SK-N-SH (cell line): ENCODE measurements around the gene BLOC1S6. TPM values are rescaled to one million over a fixed set of nuclear protein-coding genes. Genes with fewer than 3 reads are reported as not detected.

ENCODE experiments used
- CTCF ChIA-PET: fragments of 300-600, 350-600 bp; formaldehyde crosslinking; extraction: SDS; loops from one replicate; lab custom pipeline; 2021; lab: Yijun Ruan, JAX
- POLR2A ChIA-PET: fragments of 350-600 bp; sonication (Branson Sonifier 250); formaldehyde crosslinking; extraction: SDS; loops from one replicate; lab custom pipeline; 2020; ENCODE audit warnings: antibody characterized with exemption, inconsistent platforms; lab: Yijun Ruan, JAX
- DNase-seq: peaks from one replicate; pipeline ENCODE4 v3.0.0; 2012
- H2AFZ ChIP-seq: fragments of 200-600 bp; sonication (generic); 2 replicates; pipeline ENCODE4 v1.8.1; 2016; ENCODE audit warnings: antibody characterized with exemption, mild to moderate bottlenecking, low read depth
- H3F3A ChIP-seq: fragments of 200-600 bp; sonication (generic); replicated peaks from 2 replicates; pipeline ENCODE3; 2016; ENCODE audit warnings: antibody characterized with exemption, mild to moderate bottlenecking; ENCODE audit not compliant: insufficient read depth
- H3K27ac ChIP-seq, 2 experiments: fragments of 200-500 bp in 1 of 2; fragments of 200-600 bp in 1 of 2; sonication (Bioruptor generic) in 1 of 2; sonication (generic), shearing (Covaris generic) in 1 of 2; 2 replicates each; pipeline versions ENCODE4 v1.5.1 to v1.6.1; 2014 to 2016; ENCODE audit warnings: low read depth in 2 of 2, inconsistent platforms in 1 of 2, low read length in 1 of 2, mild to moderate bottlenecking in 1 of 2, mixed read lengths in 1 of 2
- H3K27me3 ChIP-seq: fragments of 200-600 bp; sonication (generic), shearing (Covaris generic); 2 replicates; pipeline ENCODE4 v1.6.1; 2016; ENCODE audit warnings: mixed run types; ENCODE audit not compliant: insufficient read depth
- H3K36me3 ChIP-seq, 2 experiments: fragments of 200-500 bp in 1 of 2; fragments of 200-600 bp in 1 of 2; sonication (Bioruptor generic) in 1 of 2; sonication (generic) in 1 of 2; replicated peaks in 1 of 2; 2 replicates each; pipeline versions ENCODE3 to v1.5.1; 2014 to 2016; ENCODE audit warnings: low read length in 1 of 2, mild to moderate bottlenecking in 1 of 2; ENCODE audit not compliant: insufficient read depth in 2 of 2, control insufficient read depth in 1 of 2
- H3K4me1 ChIP-seq, 2 experiments: fragments of 200-500 bp in 1 of 2; fragments of 200-600 bp in 1 of 2; sonication (Bioruptor generic) in 1 of 2; sonication (generic), shearing (Covaris generic) in 1 of 2; 2 replicates each; pipeline versions ENCODE4 v1.5.1 to v1.6.1; 2014 to 2016; ENCODE audit warnings: low read depth in 1 of 2, low read length in 1 of 2, mixed run types in 1 of 2; ENCODE audit not compliant: insufficient read depth in 2 of 2, control insufficient read depth in 1 of 2
- H3K4me2 ChIP-seq: fragments of 200-600 bp; sonication (generic), shearing (Covaris generic); 2 replicates; pipeline ENCODE4 v1.6.1; 2017; ENCODE audit warnings: mixed run types
- H3K4me3 ChIP-seq, 2 experiments: fragments of 200-500 bp in 1 of 2; fragments of 200-600 bp in 1 of 2; sonication (Bioruptor generic) in 1 of 2; sonication (generic), shearing (Covaris generic) in 1 of 2; 2 replicates each; pipeline versions ENCODE4 v1.5.1 to v1.8.1; 2014 to 2016; ENCODE audit warnings: low read depth in 2 of 2, inconsistent platforms in 1 of 2, low read length in 1 of 2, mild to moderate bottlenecking in 1 of 2, mixed read lengths in 1 of 2, moderate library complexity in 1 of 2
- H3K79me2 ChIP-seq: fragments of 200-600 bp; sonication (generic); 2 replicates; pipeline ENCODE4 v1.8.1; 2017; ENCODE audit warnings: mild to moderate bottlenecking; ENCODE audit not compliant: insufficient read depth
- H3K9ac ChIP-seq: fragments of 200-600 bp; sonication (generic); 2 replicates; pipeline ENCODE4 v1.6.1; 2017; ENCODE audit warnings: mixed run types
- H3K9me2 ChIP-seq: fragments of 200-600 bp; sonication (generic); 2 replicates; pipeline ENCODE4 v1.6.1; 2017; ENCODE audit warnings: mixed run types
- H3K9me3 ChIP-seq: fragments of 200-600 bp; sonication (generic); 2 replicates; pipeline ENCODE4 v1.6.1; 2017; ENCODE audit warnings: mixed run types, mild to moderate bottlenecking, moderate library complexity
- H4K20me1 ChIP-seq: fragments of 200-600 bp; sonication (generic); 2 replicates; pipeline ENCODE4 v1.6.1; 2017; ENCODE audit warnings: mild to moderate bottlenecking, mixed run types; ENCODE audit not compliant: insufficient read depth
- CHD2 ChIP-seq: fragments of 150-350 bp; IDR thresholded peaks from 2 replicates; pipeline ENCODE4 v1.6.1; 2018; ENCODE audit warnings: low read length; ENCODE audit not compliant: partially characterized antibody
- ELF1 ChIP-seq: IDR thresholded peaks from 2 replicates; pipeline ENCODE4 v1.4.0; 2012
- EZH2phosphoT487 ChIP-seq: fragments of 200-600 bp; sonication (generic); IDR thresholded peaks from 2 replicates; pipeline ENCODE4 v1.6.1; 2017; ENCODE audit warnings: low read depth, mixed run types, mild to moderate bottlenecking, antibody characterized with exemption, moderate library complexity, borderline replicate concordance
- FOSL2 ChIP-seq: IDR thresholded peaks from 2 replicates; pipeline ENCODE4 v1.4.0; 2012; ENCODE audit warnings: low read depth, mild to moderate bottlenecking, moderate library complexity, borderline replicate concordance
- FOXJ3 ChIP-seq: sonication (generic); formaldehyde crosslinking; IDR thresholded peaks from 2 replicates; pipeline ENCODE4 v1.5.1; 2020; ENCODE audit warnings: mild to moderate bottlenecking, missing genetic modification reagents
- GATA2 ChIP-seq: sonication (generic); formaldehyde crosslinking; IDR thresholded peaks from 2 replicates; pipeline ENCODE4 v1.5.0; 2020; ENCODE audit warnings: mild to moderate bottlenecking, missing genetic modification reagents
- JUND ChIP-seq: IDR thresholded peaks from 2 replicates; pipeline ENCODE4 v1.4.0; 2012
- MEF2A ChIP-seq: IDR thresholded peaks from 2 replicates; pipeline ENCODE4 v1.4.0; 2012; ENCODE audit warnings: low read depth, borderline replicate concordance
- MXI1 ChIP-seq: IDR thresholded peaks from 2 replicates; pipeline ENCODE4 v1.6.1; 2012; ENCODE audit warnings: mild to moderate bottlenecking, low read depth, low read length, improper control_type of control experiment
- NRF1 ChIP-seq: IDR thresholded peaks from 2 replicates; pipeline ENCODE4 v1.6.1; 2012; ENCODE audit warnings: low read depth, mild to moderate bottlenecking, low read length
- RFX5 ChIP-seq: IDR thresholded peaks from 2 replicates; pipeline ENCODE4 v1.6.1; 2012; ENCODE audit warnings: mild to moderate bottlenecking, improper control_type of control experiment, low read length
- RXRA ChIP-seq: IDR thresholded peaks from 2 replicates; pipeline ENCODE4 v1.4.0; 2012; ENCODE audit warnings: low read depth, mild to moderate bottlenecking, borderline replicate concordance
- TAF1 ChIP-seq: IDR thresholded peaks from 2 replicates; pipeline ENCODE4 v1.6.1; 2012; ENCODE audit warnings: low read depth, mild to moderate bottlenecking, low read length, moderate library complexity, borderline replicate concordance
- TEAD4 ChIP-seq: IDR thresholded peaks from 2 replicates; pipeline ENCODE4 v1.4.0; 2012; ENCODE audit warnings: mild to moderate bottlenecking, borderline replicate concordance; ENCODE audit not compliant: insufficient read depth
- YY1 ChIP-seq: IDR thresholded peaks from 2 replicates; pipeline ENCODE4 v1.4.0; 2012; ENCODE audit warnings: low read depth, mild to moderate bottlenecking
- WGBS: methylation state at CpG from one replicate; pipeline ENCODE4 v1.1.6; 2017; ENCODE audit warnings: low lambda C conversion rate; 5-methylcytosine and 5-hydroxymethylcytosine counted together
- polyA plus RNA-seq, 3 experiments: library from polyadenylated mRNA; depleted of rRNA; stranded (reverse); fragments of >200 nt; gene quantifications; 2 replicates each; pipeline ENCODE4 v1.2.3, GENCODE V29; 2012
- TF ChIP-seq, protein P1 (sequence below): fragments of 150-350 bp; IDR thresholded peaks from 2 replicates; pipeline ENCODE4 v1.6.1; 2017; ENCODE audit warnings: antibody characterized with exemption, low read length, low read depth, borderline replicate concordance
- TF ChIP-seq, protein P2 (sequence below): IDR thresholded peaks from 2 replicates; pipeline ENCODE4 v1.6.1; 2012; ENCODE audit warnings: mild to moderate bottlenecking, low read depth, low read length, moderate library complexity
- TF ChIP-seq, protein P3 (sequence below): fragments of 150-350 bp; IDR thresholded peaks from 2 replicates; pipeline ENCODE4 v1.6.1; 2016; ENCODE audit warnings: mild to moderate bottlenecking, low read depth, low read length
- TF ChIP-seq, protein P4 (sequence below): fragments of 200-600 bp; sonication (generic); IDR thresholded peaks from 2 replicates; pipeline ENCODE4 v1.6.1; 2017; ENCODE audit warnings: antibody characterized with exemption, mild to moderate bottlenecking, moderate library complexity
- TF ChIP-seq, protein P5 (sequence below): IDR thresholded peaks from 2 replicates; pipeline ENCODE4; 2012
- TF ChIP-seq, protein P6 (sequence below): IDR thresholded peaks from 2 replicates; pipeline ENCODE4 v1.4.0; 2012; ENCODE audit warnings: low read depth, borderline replicate concordance

BLOC1S6 gene
- polyA plus RNA-seq, 1 of the 3 experiments (the other 2 are of a cell fraction) = 11.3 TPM

DNA sequence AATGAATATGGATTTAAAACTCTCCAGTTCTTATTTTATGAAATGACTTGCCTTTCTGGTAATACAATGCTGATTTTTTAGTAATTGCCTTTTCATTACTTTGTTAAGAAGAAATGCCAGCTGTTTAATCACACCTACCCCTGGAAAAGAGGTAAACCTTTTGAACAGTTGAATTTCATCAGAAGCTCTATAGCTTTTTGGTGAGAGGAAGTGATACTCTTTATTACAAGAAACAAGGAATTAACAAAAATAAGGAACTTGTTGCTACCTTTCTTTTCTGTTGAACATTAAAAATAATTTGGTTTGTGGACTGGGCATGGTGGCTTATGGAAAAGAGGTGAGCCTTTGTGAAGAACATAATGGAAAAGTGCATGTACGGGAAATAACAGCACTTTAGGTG is 19.7 kb downstream of the BLOC1S6 start (continued):
- TF ChIP-seq, protein P1, sequence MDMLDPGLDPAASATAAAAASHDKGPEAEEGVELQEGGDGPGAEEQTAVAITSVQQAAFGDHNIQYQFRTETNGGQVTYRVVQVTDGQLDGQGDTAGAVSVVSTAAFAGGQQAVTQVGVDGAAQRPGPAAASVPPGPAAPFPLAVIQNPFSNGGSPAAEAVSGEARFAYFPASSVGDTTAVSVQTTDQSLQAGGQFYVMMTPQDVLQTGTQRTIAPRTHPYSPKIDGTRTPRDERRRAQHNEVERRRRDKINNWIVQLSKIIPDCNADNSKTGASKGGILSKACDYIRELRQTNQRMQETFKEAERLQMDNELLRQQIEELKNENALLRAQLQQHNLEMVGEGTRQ = no peak
- no peak for TF ChIP-seq YY1
- no peak for TF ChIP-seq GATA2 (CRISPR knock-in tag)
- TF ChIP-seq MEF2A = no peak

DNA sequence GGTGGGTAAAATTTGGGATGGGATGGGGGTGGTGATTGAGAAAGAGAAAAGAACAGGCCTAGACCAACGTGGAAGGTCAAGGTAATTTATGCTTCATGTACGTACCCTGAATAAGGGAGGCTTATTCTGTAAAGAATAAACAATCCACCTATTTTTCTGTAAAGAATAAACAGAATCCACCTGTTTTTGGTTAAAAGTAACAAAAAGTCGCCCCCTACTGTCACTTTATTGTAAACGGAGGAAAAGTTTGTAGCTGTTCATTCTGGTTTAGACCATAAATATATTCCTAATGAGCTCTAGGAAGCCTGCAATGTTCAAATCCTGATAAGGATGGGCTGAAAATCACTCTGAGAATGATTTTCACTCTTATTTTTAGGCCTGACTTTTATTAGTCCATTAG is 24.1 kb downstream of the BLOC1S6 start:
- Histone ChIP-seq H3K9me2 (no peaks in the 10 kb centered on the region), H3K27ac (no peak overlapping the region), H3K4me1 (no peaks in the 10 kb centered on the region), H2AFZ (no peak overlapping the region), H3F3A (peaks cover 12% of the 10 kb centered on the region), H3K27me3 (no peaks in the 10 kb centered on the region), H3K36me3 (peaks cover 11 to 19% of the 10 kb centered on the region in 2 experiments), H3K9me3 (no peaks in the 10 kb centered on the region), H3K9ac (no peak overlapping the region), H3K4me3 (no peak overlapping the region), H3K4me2 (no peak overlapping the region), H3K79me2 (no peaks in the 10 kb centered on the region), H4K20me1 (peaks cover 3% of the 10 kb centered on the region; the same call in 1 of the 2 replicates)
- POLR2A ChIA-PET = interaction anchor here (0.6 kb wide), 1 partner anchor 16 kb away, joined by 3 read pairs; no protein-coding TSS in a partner anchor
- CTCF ChIA-PET = interaction anchor here (0.6 to 9.9 kb wide), 35 partner anchors 9 to 408 kb away, joined by 3 to 131 read pairs (median 3); partner anchors contain the start of gene BLOC1S6
- peak; percentile 32 for DNase-seq
- WGBS = 17% methylated on average over 4 of the region's 4 CpGs
- no peak for TF ChIP-seq TAF1
- TF ChIP-seq EZH2phosphoT487 = no peak
- no peak for TF ChIP-seq RFX5
- TF ChIP-seq MXI1 = no peak
- no peak for TF ChIP-seq JUND
- TF ChIP-seq, protein P2, sequence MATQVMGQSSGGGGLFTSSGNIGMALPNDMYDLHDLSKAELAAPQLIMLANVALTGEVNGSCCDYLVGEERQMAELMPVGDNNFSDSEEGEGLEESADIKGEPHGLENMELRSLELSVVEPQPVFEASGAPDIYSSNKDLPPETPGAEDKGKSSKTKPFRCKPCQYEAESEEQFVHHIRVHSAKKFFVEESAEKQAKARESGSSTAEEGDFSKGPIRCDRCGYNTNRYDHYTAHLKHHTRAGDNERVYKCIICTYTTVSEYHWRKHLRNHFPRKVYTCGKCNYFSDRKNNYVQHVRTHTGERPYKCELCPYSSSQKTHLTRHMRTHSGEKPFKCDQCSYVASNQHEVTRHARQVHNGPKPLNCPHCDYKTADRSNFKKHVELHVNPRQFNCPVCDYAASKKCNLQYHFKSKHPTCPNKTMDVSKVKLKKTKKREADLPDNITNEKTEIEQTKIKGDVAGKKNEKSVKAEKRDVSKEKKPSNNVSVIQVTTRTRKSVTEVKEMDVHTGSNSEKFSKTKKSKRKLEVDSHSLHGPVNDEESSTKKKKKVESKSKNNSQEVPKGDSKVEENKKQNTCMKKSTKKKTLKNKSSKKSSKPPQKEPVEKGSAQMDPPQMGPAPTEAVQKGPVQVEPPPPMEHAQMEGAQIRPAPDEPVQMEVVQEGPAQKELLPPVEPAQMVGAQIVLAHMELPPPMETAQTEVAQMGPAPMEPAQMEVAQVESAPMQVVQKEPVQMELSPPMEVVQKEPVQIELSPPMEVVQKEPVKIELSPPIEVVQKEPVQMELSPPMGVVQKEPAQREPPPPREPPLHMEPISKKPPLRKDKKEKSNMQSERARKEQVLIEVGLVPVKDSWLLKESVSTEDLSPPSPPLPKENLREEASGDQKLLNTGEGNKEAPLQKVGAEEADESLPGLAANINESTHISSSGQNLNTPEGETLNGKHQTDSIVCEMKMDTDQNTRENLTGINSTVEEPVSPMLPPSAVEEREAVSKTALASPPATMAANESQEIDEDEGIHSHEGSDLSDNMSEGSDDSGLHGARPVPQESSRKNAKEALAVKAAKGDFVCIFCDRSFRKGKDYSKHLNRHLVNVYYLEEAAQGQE = no peak
- TF ChIP-seq FOXJ3 (CRISPR knock-in tag) = no peak
- TF ChIP-seq CHD2 = no peak
- TF ChIP-seq, protein P3, sequence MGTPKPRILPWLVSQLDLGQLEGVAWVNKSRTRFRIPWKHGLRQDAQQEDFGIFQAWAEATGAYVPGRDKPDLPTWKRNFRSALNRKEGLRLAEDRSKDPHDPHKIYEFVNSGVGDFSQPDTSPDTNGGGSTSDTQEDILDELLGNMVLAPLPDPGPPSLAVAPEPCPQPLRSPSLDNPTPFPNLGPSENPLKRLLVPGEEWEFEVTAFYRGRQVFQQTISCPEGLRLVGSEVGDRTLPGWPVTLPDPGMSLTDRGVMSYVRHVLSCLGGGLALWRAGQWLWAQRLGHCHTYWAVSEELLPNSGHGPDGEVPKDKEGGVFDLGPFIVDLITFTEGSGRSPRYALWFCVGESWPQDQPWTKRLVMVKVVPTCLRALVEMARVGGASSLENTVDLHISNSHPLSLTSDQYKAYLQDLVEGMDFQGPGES = no peak
- no peak for TF ChIP-seq NRF1
- no peak for TF ChIP-seq TEAD4
- TF ChIP-seq, protein P4, sequence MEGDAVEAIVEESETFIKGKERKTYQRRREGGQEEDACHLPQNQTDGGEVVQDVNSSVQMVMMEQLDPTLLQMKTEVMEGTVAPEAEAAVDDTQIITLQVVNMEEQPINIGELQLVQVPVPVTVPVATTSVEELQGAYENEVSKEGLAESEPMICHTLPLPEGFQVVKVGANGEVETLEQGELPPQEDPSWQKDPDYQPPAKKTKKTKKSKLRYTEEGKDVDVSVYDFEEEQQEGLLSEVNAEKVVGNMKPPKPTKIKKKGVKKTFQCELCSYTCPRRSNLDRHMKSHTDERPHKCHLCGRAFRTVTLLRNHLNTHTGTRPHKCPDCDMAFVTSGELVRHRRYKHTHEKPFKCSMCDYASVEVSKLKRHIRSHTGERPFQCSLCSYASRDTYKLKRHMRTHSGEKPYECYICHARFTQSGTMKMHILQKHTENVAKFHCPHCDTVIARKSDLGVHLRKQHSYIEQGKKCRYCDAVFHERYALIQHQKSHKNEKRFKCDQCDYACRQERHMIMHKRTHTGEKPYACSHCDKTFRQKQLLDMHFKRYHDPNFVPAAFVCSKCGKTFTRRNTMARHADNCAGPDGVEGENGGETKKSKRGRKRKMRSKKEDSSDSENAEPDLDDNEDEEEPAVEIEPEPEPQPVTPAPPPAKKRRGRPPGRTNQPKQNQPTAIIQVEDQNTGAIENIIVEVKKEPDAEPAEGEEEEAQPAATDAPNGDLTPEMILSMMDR = peak; percentile 71
- TF ChIP-seq, protein P5, sequence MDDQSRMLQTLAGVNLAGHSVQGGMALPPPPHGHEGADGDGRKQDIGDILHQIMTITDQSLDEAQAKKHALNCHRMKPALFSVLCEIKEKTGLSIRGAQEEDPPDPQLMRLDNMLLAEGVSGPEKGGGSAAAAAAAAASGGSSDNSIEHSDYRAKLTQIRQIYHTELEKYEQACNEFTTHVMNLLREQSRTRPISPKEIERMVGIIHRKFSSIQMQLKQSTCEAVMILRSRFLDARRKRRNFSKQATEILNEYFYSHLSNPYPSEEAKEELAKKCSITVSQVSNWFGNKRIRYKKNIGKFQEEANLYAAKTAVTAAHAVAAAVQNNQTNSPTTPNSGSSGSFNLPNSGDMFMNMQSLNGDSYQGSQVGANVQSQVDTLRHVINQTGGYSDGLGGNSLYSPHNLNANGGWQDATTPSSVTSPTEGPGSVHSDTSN = no peak
- no peak for TF ChIP-seq ELF1
- TF ChIP-seq MEF2A = no peak
- no peak for TF ChIP-seq FOSL2
- TF ChIP-seq, protein P6, sequence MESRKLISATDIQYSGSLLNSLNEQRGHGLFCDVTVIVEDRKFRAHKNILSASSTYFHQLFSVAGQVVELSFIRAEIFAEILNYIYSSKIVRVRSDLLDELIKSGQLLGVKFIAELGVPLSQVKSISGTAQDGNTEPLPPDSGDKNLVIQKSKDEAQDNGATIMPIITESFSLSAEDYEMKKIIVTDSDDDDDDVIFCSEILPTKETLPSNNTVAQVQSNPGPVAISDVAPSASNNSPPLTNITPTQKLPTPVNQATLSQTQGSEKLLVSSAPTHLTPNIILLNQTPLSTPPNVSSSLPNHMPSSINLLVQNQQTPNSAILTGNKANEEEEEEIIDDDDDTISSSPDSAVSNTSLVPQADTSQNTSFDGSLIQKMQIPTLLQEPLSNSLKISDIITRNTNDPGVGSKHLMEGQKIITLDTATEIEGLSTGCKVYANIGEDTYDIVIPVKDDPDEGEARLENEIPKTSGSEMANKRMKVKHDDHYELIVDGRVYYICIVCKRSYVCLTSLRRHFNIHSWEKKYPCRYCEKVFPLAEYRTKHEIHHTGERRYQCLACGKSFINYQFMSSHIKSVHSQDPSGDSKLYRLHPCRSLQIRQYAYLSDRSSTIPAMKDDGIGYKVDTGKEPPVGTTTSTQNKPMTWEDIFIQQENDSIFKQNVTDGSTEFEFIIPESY = no peak
- no peak for TF ChIP-seq RXRA
